ENCODE data around the gene FAM222B. TPM values are rescaled to one million over a fixed set of nuclear protein-coding genes. Genes with fewer than 3 reads are reported as not detected.

The FAM222B gene
- total RNA-seq, 2 experiments from 2014 or later: 4.0 to 15.2 TPM

GRCh38 chr17:28751600-28752366, 90.8 kb downstream of the FAM222B start:
- peaks cover 19% of the 10 kb centered on the region for H3K4me1 ChIP-seq (ENCODE audit: insufficient read depth, low read length, poor library complexity, severe bottlenecking)
- no peak overlapping the region for H2AFZ ChIP-seq (ENCODE audit: low read length)
- peaks cover 11% of the 10 kb centered on the region; the same call in 1 of the 2 replicates for H3K79me2 ChIP-seq (ENCODE audit: insufficient read depth, low read depth, low read length)
- CTCF ChIA-PET (ENCODE audit: unreplicated experiment): interaction anchor here (0.6 to 3.3 kb wide), 2 partner anchors 24 to 58 kb away, joined by 3 to 27 read pairs; partner anchors contain the start of genes NEK8 and TLCD1
- intact Hi-C loops (cut with micrococcal nuclease; ENCODE audit: unreplicated experiment): no loop called here
- H3K4me3 ChIP-seq (ENCODE audit: low read depth, low read length, poor library complexity, severe bottlenecking): no peak overlapping the region
- no peak overlapping the region for H3K4me2 ChIP-seq (ENCODE audit: low read length)
- H3K27ac ChIP-seq (ENCODE audit: low read depth, low read length, poor library complexity, severe bottlenecking): no peak overlapping the region
- BruUV-seq (replicated peaks): no TSS peak
- peaks cover 10% of the 10 kb centered on the region for H4K20me1 ChIP-seq (ENCODE audit: insufficient read depth, low read length)
- H3K9me3 ChIP-seq (ENCODE audit: low read length): no peaks in the 10 kb centered on the region
- no peak for TF ChIP-seq EZH2phosphoT487 (IDR thresholded peaks at IDR 0.05; ENCODE audit: borderline replicate concordance, low read depth, low read length)
- no peak for TF ChIP-seq CTCF (conservative IDR thresholded peaks at IDR 0.05; ENCODE audit: low read length)
- H3K9me2 ChIP-seq (ENCODE audit: insufficient read depth, low read length): no peaks in the 10 kb centered on the region
- no peak for DNase-seq (ENCODE audit: low spot score)
- POLR2A ChIA-PET: interaction anchor here (0.5 to 2.1 kb wide), 4 partner anchors 17 to 534 kb away, joined by 4 to 5 read pairs (median 5); partner anchors contain the start of gene RPL23A
- peaks cover 58% of the 10 kb centered on the region for H3K36me3 ChIP-seq (ENCODE audit: insufficient read depth, low read length)

DNA sequence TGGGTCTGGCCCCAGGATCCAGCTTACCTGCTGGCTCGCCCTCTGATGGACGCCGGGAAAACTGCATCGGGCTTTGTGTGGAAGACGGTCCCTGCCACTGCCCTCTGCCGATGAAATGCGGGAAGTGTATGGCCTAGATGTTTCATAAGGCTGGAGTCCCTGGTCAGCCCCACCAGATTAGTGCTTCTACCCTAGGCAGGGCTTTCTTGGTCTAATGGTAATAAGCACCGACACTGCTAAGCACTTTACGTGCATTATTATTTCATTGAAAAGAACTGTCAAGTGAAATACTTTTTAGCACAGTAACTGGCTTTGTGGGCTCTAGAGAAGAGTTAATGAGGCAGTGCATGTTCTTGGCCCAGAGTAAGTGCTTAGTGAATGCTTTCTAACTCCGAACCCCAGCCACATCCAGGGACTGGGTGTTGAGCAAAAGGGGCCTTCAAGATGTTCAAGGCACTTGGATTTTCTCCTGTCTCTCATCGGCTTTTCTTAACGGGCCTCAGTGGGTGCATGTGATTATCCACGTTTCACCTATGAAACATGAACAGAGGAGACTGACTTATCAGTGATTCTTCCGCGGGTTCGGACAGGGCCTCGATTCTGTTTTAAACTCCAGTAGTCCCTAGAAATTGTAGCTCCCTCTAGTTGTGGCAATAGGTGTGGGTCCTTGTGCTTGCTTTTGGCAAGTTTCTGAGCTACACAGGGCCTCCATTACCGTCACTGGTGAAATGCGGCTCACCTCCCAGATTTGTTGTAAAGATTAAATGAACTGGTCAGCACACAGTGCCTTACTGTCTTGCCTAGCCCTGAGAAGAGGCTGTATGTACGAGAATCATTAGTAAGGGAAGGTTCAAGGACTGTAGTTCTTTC, 92.2 kb downstream of the FAM222B start:
- BruUV-seq (replicated peaks): TSS peak; percentile 65
- Histone ChIP-seq H3K4me1 (ENCODE audit: insufficient read depth, low read length, poor library complexity, severe bottlenecking) (peaks cover 33% of the 10 kb centered on the region), H3K9me2 (ENCODE audit: insufficient read depth, low read length) (no peaks in the 10 kb centered on the region), H3K4me2 (ENCODE audit: low read length) (no peak overlapping the region; the same call in 1 of the 2 replicates), H3K27ac (ENCODE audit: low read depth, low read length, poor library complexity, severe bottlenecking) (no peak overlapping the region), H3K36me3 (ENCODE audit: insufficient read depth, low read length) (peaks cover 72% of the 10 kb centered on the region), H2AFZ (ENCODE audit: low read length) (no peak overlapping the region), H3K4me3 (ENCODE audit: low read depth, low read length, poor library complexity, severe bottlenecking) (no peak overlapping the region), H3K79me2 (ENCODE audit: insufficient read depth, low read depth, low read length) (peaks cover 25% of the 10 kb centered on the region), H3K9me3 (ENCODE audit: low read length) (no peaks in the 10 kb centered on the region), H4K20me1 (ENCODE audit: insufficient read depth, low read length) (peaks cover 24% of the 10 kb centered on the region)
- CTCF ChIA-PET (ENCODE audit: unreplicated experiment): interaction anchor here (0.8 to 3.3 kb wide), 4 partner anchors 8 to 76 kb away, joined by 3 to 27 read pairs (median 4); partner anchors contain the start of genes NEK8 and TLCD1
- peak; percentile 93 for DNase-seq (ENCODE audit: low spot score)
- TF ChIP-seq EZH2phosphoT487 (IDR thresholded peaks at IDR 0.05; ENCODE audit: borderline replicate concordance, low read depth, low read length) (no peak), CTCF (conservative IDR thresholded peaks at IDR 0.05; ENCODE audit: low read length) (peak; percentile 99)
- POLR2A ChIA-PET: interaction anchor here (0.6 to 2.1 kb wide), 4 partner anchors 16 to 49 kb away, joined by 5 to 6 read pairs (median 5); partner anchors contain the start of gene RPL23A
- intact Hi-C loops (cut with micrococcal nuclease; ENCODE audit: unreplicated experiment): loop anchor here (1.0 kb wide), 2 partner anchors 12 to 23 kb away; no protein-coding TSS in a partner anchor
